Stimulated activated CD4-positive, alpha-beta T cell treated with anti-CD3 and anti-CD28 coated beads, Interleukin-4, amount 100 ng/mL, for 24 hours (primary cell): ENCODE results near the gene TMEM203.
A peak's percentile ranks its signal among the peaks of the same experiment; 100 is the strongest.

Experiments used
- DNase-seq: peaks from one replicate; pipeline ENCODE4 v3.0.0-alpha.2; 2020

TMEM203 gene

GRCh38 chr9:137217276-137218211, 12.1 kb upstream of the TMEM203 start:
- no peak for DNase-seq

GRCh38 chr9:137216188-137216965, 10.9 kb upstream of the TMEM203 start:
- no peak for DNase-seq

DNA sequence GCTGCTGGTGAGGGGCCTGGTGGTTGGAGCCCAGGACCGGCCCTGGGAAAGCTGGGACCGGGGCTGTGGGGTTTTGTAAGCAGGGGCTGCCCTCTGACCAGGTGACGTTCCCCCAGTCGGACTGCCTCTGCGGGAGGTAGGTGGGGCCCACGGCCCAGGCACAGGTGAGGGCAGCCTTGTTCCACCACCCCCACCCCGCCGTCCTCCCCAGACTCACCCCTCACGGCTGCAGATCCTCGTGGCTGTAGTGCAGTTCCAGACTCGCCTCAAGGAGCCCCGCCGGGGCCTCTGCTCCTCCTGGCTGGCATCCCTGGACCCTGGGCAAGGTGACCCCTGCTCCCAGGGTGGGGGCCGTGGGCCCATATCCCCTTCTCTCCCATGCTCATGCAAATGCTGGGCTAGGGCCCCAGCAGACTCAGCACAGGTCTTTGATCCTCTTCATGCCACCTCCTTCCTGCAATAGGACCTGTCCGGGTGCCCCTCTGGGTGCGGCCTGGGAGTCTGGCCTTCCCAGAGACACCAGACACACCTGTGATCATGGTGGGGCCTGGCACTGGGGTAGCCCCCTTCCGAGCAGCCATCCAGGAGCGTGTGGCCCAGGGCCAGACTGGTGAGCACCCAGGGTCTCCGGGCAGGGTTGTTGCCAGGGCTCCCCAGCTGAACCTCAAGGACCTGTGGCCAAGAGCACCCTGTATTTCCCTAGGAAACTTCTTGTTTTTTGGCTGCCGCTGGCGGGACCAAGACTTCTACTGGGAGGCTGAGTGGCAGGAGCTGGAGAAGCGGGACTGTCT, 9.9 kb upstream of the TMEM203 start:
- no peak for DNase-seq

DNA sequence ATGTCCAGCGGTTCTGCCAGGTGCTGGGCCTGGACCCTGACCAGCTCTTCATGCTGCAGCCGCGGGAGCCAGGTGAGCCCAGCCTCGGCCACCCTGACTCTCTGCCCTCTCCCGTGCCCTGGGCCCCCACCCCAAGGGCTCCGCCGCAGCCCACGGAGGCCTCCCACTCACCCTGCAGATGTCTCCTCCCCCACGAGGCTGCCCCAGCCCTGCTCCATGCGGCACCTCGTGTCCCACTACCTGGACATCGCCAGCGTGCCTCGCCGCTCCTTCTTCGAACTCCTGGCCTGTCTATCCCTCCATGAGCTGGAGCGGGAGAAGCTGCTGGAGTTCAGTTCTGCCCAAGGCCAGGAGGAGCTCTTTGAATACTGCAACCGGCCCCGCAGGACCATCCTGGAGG, 9.2 kb upstream of the TMEM203 start:
- no peak for DNase-seq

DNA sequence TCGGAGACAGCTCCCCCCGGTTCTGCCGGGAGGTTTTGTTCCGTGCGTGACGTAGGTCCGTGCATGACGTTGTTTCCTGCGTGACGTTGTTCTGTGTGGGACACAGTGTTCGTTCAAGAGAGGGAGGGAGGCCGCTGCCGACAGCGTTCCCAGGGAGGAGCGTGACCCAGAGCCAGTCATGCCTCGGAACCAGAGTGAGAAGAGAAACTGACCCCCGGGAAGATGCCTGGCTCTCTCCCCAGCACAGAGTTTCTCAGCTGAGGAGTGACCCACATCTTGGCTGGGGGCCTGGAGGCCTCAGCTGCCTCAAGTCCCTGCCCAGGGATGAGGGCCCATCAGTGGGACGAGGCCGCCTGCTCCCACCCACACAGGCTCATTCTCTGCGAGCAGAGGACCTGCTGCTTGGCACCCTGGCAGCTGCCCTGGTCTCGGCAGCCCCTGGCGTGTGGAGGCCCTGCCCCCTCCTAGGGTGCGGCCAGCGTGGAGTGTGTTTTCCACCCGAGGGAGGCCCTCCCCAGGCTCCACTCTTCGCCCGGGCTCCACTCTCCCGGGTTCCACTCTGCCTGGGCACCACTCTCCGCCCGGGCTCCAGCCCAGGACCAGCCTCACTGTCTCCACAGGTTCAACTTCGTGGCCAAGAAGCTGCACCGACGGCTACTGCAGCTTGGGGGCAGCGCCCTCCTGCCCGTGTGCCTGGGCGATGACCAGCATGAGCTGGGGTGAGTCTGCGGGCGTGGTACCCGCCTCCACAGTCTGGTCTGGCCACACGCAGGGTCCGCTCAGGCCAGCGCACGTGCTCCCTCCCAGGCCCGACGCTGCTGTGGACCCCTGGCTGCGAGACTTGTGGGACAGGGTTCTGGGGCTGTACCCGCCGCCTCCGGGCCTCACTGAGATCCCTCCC, 8.0 kb upstream of the TMEM203 start:
- DNase-seq = no peak

- DNase-seq = no peak
These were observed 7.1 kb upstream of the TMEM203 start for GRCh38 chr9:137212520-137212919.

DNA sequence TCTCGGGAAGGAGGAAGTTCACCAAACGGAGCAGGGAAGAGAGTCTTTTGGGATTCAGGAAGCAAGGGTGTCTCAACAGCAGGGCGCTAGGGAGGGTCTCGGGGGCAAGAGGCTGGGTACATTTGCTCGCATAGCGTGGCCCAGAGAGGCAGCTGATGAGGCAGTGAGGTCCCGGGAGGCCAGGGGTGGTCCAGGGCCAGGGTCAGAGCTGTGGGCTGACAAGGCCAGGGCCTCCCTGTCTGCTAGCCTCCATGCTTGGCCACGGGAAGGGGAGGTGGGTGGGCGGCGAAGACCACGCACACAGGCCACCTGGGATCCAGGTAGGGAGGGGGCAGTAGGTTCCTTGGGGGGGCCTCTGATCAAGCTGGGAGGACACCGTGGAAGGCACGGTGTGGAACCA, 6.1 kb upstream of the TMEM203 start:
- DNase-seq = no peak

- no peak for DNase-seq
These were observed 1.2 kb upstream of the TMEM203 start for GRCh38 chr9:137206602-137207001.

GRCh38 chr9:137204731-137205125, 720 bp downstream of the TMEM203 start:
- no peak for DNase-seq

GRCh38 chr9:137202966-137203365, 2.5 kb downstream of the TMEM203 start:
- DNase-seq = no peak

DNA sequence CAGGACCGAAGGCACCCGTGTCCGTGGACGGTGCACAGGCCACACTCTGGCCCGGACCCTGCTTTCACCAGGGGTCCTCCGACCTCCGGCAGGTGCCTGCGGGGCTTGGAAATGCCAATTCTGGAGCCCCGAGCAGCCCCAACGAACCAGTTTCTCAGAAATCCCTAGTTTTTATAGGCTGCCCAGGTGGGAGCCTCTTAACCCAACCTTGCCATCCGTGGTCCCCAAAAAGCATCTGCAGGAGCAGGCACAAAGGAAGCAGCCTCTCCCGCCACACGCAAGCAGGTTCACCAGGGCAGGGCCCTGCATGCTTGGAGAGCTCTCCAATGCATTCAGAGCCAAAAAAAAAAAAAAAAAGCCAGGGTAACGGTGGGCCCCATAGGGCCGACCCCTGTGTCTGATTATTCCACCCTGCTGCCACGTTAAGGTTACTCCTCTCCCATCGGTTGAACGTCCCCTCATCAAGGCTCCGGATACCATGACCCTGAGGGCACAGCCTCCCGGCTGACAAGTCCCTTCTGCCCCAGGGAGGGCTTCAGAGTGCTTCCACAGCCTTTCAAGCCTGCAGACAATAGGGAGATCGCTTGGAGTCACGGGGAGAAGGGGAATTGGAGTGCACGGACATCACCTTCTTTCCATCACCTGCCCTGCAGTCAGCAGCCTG, 4.1 kb downstream of the TMEM203 start:
- no peak for DNase-seq

DNA sequence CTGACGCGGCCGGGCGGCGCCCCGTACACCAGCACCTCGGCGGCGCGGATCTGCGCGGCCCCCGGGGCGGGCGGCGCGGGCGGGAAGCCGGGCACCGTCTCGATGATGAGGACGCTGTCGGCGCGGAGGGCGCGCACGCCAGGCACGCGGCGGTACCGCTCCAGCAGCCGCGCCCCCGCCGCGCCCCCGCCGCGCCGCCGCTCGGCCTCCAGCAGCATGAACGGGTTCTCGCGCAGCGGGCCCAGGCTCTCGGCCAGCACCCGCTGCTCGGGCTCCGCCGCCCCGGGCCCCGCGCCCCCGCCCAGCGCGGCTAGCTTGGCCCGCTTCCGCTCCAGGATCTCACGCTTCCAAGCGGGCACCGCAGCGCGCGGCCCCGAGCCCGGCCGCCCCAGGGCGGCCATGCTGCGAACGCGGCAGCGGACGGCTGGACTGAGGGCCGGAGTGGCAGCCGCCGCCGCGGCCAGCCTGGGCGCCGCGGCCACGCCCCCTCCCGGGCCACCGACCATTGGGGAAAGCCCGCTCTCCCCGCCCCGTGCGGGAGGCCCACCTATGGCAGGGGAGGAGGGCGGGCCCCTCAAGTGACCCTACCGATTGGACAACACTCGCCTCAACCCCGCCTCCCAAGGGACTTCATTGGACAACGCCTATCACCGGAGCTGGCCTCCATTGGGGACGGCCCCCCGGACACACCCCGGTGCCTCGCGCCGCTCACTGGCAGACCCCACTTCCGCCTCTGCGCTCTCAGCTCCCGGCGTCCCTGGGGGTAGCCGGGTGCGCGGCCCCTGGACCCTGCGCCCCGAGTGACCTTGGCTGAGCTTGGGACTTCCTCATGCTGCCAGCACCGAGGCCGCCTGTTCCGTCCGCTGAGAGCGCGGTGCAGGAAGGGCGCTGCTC, 4.9 kb downstream of the TMEM203 start, which contains the start of gene TPRN:
TSS of gene TPRN (minus strand) at position 431 of the 894 bp plus-strand sequence. CDS start at position 401, 30 bp downstream.
- DNase-seq = peak; percentile 99

GRCh38 chr9:137199411-137200121, 5.9 kb downstream of the TMEM203 start:
- no peak for DNase-seq

GRCh38 chr9:137198902-137199283, 6.6 kb downstream of the TMEM203 start:
- no peak for DNase-seq

- DNase-seq = no peak
These were observed 7.2 kb downstream of the TMEM203 start for GRCh38 chr9:137198051-137198901.

DNA sequence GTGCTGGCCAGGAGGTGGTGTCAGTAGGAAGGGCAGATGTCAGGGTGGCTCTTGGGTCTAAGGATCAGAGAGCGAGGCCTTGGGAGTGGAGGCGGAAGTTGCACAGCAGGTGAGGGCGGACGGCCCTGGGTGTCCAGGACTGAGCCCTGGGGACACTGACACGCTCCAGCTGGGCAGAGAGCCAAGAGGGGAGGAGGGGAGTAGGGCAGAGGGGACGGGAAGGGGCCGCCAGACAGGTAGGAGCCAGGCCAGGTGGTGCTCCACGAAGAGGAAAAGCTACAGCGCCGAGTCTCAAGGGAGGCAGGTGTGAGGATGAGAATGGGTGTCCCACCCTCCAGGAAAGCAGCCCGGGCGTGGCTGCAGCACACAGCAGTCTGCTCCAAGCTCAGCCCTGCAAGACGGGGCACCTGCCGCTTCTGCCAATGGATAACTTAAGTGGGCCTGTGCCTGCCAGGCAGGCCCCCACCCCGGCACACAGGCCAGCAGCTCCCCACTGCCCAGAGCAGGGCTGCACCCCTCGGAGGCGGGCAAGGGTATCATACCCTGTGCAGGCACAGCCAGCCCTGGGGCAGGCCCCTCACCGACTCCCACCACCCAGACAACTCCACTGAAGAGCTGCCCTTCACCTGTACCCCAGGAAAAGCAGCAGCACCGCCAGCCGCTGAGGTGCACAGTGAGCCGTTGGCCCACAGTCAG, 9.8 kb downstream of the TMEM203 start:
- DNase-seq = no peak

GRCh38 chr9:137194909-137195308, 10.5 kb downstream of the TMEM203 start:
- DNase-seq = no peak

- no peak for DNase-seq
These were observed 11.1 kb downstream of the TMEM203 start for GRCh38 chr9:137194388-137194787.
